HCEC 1CT (cell line): ENCODE data around the gene FGD5.
A peak's percentile ranks its signal among the peaks of the same experiment; 100 is the strongest.

Experiments
- DNase-seq: peaks from one replicate; pipeline ENCODE4 v3.0.0-alpha.2; 2017

The FGD5 gene

DNA sequence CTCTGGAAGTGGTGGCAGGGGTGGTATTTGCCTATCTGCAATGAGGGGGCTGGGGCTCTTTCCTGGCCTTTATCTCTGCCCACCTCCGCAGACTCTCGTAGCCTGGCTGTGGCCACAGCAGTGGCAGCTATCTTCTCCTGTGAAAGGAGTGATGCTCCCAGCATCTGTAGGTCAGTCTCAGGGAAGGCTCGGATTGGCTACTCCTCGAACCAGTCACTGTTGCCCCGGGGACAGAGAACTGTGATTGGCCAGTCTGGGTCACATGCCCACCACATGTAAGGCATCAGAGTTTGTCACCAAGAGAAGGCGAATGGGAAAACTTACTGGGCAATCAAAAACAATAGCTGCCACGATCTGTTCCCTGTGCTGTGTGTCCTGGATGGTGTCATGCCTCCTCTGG, 30.1 kb upstream of the FGD5 start:
- DNase-seq: no peak

DNA sequence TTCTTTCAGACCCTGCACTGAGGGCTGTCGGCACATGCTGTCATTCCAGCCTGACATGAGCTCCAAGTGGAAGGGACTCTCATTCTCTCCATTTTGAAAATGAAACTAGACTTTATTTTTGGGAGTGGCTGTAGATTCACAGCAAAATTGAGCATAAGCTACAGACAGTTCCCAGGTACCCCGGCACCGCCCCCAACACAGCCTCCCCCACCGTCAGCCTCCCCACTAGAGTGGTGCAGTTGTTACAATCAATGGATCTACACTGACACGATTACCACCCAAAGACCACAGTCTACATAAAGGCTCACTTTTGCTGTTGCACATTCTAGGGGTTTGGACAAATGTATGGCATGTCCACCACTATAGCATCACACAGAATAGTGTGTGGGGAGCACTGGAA, 29.5 kb upstream of the FGD5 start:
- DNase-seq: no peak

DNA sequence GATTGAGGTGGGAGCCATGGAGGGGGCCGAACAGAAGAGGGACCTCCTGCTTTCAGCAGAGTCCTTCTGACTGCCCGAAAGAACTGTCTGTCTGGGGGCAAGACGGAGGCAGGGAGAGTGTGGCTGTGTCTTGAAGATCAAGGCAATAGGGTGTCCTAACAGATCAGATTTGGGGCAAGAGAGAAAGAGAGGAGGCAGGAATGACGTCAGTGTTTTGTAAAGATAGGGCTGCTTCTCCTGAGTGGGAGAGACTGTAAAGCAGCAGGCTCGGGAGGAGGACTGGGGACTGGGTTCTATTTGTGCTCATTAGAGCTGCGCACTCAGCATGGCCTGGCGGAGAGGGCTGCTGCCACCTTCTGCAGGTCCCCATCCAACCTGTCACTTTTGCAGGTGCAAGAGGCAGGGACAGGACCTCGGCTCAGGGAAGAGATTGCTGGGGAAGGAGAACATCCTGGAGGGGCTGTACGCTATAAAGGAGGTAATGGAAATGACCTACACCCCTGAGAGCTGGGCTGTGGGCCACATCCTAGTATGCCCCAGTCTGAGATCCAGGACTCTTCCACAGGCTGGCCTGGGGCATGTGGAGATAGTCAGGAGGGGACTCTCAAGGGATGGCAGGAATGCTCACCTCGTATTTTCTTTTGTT, 29.0 kb upstream of the FGD5 start:
- DNase-seq: no peak

DNA sequence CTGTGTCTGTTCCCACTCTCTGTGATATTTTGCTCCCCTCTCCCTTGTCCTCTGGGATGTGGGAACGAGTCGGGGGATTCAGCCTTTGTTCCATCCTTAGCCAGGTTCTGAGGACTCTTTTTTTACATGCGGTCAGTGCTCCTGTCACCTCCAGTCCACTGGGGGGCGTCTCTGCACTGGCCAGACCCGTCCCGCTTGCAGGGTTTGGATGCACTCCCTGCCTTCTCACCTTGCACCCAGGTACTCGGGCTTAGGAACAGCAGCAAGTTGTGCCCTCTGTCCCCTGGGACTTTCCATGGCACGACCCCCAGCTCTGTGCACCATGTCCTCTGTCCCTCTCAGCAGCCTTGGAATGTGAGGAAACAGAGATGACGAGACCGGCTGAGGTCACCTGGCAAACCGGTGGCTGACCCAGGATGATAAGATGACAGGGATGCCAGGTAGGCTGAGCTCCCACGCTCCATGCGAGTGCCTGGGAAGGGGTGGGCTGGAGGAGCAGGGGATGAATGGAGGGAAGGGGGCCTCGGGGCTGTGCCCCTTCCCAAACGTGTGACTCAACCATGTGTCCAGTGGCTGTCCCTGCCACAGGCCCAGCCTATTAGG, 27.3 kb upstream of the FGD5 start:
- peak; percentile 17 for DNase-seq

DNA sequence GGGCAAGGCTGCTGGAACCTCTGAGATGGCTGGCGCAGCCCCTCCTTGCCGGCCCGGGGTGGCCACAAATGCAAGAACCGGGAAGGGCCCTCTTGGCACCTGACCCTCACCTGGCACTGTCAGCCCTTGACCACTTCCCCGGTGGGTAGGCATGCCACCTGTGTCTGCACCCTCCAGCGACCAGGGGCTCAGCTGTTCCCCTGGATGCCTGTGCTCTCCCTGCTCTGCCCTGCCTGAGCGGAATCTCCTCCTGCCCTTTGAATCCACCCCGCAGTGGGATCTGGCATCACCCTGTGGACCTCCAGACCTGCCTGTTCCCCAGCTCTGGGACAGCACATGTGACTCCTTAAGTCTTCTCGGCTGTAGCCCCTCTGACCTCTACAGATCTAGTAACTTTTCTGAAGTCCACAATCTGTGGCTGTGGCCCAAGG, 26.1 kb upstream of the FGD5 start:
- DNase-seq: no peak

DNA sequence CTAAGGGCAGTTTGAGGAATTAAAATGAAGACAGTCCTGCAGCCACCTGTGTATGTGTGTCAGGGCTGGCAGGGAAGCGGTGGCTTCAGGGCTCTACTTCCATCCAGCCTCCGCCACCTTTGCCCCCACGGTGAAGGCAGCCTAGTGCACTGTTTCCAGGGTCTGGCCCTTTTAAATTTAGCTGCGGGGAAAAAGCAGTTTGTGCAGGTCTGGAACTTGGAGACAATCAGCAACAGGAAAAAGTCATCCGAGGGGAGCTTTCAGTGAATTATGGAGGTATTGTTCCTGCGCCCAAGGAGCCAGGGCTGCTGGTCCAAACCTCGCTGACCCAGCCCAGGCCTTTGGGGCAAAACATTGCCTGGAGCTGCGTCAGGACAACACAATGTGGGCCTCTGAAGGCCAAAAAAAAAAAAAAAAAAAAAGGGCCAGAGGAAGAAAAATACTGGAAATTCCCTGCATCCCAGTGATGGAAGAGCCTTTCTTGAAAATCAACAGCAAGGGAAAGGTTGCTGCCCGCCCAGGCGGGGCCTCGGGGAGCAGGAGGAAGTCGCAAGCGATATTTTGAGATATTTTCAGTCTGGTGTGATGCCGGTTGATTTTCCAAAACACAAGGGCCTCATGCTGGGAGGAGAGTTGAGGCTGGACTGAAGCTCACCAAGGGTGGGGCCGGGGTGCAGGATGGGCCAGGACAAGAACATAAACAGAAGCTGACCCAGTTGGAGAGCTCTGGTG, 25.5 kb upstream of the FGD5 start:
- DNase-seq: no peak

DNA sequence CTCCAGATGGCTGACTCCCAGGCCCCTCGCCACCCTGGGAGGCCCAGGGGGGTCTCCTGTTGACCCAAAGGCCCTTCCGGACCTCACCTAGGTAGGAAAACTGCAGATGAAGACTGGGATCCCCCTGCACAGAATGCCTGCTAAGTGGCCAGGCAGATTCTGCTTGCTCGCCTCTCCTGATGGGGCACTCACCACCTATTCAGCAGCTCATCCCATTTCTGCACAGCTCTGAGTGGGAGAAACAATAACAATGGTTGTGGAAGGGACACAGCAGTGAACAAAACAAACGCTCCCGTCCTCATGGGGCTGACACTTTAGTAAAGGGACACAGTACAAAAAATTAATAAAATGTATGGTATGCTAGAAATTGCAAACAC, 24.9 kb upstream of the FGD5 start:
- no peak for DNase-seq

DNA sequence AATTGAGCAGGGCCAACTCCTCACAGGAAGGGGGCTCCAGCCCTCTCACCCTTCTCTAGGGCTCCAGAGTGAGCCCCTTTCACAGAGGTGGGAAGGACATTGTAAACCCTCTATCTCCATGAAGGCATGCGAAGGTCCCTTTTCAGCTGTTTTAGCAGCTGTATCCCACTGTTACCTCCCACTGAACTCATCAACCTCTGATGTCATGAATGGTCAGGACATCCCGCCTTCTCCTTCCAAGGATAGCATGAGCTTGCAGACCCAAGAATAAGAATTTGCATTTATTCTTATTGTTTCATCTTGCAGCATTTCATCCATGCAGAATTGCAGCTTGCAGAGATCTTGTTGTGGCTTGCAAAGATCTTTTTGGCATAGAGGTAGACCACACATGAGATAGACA, 24.3 kb upstream of the FGD5 start:
- DNase-seq: no peak

DNA sequence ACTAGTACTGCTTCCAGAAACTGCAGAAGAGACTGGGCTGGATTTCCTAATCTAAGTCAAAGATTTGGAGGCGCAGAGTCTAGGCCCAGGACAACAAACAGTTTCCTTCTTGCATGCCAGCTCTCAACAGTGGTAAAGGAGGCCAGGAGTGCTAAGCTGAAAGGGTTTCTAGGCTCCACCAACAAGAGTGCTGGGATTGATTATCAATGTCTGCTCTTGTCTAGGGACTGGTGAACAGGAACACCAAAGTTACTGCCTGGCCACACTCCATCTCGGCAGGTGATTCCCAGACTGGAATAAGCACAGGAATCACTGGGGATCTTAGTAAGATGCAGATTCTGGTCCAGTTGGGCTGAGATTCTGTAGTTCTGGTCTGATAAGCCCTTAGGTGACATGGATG, 22.8 kb upstream of the FGD5 start:
- no peak for DNase-seq

DNA sequence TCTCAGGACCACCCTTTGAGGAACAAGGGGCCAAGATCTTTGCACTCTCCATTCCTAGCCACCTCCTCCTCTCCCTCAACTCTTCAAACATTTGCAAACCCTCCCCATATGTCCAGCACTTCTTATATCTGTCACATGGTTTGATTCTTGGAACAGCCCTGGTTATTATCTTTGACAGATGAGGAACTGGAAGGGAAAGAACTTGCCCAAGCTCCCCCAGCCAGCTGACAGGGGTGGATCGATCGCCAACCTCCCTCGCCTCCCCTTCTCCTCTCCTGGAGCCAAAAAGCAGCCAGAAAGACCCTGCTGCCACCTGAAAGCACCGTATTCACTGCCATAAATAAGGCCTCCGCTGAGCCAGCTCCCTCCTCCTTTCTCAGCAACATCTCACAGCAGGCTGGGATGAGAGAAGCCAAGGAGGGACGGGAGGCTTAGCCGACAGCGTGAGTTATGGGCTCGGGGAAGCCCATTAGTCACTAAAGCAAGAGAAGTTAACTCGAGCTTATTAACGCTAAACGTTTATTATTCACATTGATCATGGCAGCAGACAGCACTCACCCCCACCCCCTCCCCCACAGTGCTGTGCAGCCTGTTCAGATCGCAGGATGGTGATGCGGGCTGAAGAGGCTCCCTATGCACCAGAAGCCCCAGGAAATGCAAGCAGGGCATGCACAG, 22.2 kb upstream of the FGD5 start:
- DNase-seq: no peak

DNA sequence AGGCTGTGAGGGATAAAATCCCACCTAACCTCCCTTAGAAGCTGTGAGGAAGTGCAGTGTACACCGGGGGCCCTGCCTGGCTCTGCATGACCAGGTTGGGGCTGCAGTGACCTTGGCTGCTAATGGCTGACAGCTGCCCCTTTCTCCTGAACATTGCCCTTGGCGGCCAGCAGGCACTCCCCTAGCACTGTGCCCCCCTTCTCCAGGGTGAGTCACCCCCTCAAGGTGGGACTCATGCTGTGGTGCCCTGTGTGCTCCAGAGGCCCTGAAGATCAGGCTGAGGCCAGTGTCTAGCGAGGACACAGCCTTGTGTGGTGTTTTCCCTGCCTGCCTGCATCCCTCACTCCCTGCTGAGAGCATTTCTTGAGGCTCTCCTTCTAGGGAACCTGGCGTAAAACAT, 21.0 kb upstream of the FGD5 start:
- no peak for DNase-seq

DNA sequence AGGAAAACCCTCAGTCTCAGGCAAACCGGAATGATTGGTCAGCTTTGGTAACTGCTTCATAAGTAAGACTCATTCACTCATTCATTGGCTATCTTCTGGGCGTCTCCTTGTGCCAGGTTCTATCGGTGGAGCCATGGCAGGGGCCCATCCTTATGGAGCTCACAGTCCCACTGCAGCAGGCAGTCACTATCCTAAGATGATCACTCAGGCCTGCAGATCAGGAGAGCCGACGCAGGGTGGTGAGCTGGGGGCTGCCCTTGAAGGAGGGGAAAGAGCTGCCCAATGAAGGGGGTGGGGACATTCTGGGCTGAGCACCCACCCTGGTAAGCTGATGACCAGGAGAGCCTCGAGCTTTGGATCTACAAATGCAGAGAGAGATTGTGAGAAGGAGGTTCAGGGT, 20.5 kb upstream of the FGD5 start:
- no peak for DNase-seq

DNA sequence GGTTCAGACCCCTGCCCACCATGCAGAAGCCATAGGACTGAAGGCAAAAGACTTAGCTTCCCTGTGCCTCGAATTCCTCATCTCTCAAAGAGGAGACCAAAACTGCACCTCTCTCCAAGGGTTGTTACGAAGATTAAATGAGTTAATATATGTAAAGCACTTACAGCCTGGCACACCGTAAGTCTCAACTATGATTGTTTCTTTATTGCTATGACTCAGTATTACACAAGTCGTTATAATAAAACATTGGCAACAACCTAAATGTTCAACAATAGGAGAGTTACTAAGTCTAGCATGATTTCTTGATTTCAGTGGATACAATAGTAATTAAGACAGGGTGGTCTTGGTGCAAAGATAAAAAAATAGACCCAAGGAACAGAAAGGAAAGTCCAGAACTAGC, 19.6 kb upstream of the FGD5 start:
- no peak for DNase-seq

DNA sequence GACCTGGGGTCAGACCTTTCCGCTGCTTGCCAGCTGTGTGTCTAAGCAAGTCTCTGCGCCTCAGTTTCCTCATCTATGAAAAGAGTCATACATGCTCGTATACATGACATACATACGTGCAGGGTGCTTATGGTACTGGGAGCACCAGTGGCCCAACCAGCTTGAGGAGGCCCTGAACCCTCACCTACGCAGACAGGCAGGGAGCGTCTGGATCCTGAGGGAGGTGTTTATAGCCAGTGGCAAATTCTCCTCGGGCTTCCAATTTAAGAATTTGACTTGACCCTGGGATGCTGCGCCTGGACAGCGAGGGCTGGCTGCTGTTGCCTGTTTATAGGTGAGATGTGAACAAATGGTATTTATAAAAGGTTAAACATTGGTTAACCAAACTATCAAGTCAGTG, 17.7 kb upstream of the FGD5 start:
- DNase-seq: no peak

DNA sequence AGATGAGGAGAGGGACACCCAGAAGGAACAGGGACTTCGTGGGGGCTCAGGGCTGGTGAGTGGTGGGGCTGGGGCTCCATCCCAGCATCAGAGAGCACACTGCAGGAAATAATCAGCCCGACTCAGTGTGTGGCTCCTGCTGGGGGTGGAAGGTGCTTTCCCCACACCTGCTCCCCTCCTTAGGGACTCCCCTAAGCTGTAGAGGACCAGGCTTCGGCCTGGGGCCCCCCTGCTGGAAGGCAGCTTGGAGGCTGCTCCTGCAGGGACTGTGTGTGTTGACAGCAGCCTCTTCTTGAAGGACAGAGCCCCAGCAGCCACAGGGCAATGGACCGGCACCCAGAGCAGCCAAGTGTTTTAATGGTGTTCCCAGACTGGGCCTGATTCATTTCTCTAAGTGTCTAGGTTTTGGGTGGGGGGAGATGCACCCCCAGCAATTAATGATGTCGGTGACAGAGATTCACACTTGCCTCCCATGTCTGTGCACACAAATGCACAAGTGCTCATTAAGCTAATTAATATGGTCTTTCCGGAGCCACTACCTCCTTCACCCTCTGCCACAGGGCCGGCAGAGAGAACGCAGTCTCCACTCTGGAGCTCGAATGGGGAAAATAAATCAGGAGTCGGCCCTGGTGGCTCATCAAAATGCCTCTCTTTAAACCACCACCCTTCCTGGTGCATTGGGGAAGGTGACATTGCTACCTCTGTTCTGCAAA, 16.9 kb upstream of the FGD5 start:
- no peak for DNase-seq

DNA sequence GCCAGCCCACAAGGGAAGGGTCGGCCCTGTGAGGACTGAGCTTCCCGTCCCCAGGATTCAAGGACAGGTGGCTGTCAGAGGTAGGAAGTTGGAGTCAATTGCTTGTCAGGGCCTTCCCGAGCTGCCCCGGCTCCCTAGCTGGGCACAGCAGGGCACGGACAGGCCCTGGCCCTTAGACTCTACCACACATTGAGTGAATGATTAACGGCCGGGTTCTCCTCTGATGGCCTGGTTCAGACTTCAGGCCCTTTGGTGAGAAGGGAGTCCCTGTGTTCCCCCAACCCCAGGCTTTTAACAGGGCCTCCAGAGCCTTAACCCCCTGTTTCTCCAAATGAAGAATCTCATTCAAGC, 16.4 kb upstream of the FGD5 start:
- DNase-seq: no peak

DNA sequence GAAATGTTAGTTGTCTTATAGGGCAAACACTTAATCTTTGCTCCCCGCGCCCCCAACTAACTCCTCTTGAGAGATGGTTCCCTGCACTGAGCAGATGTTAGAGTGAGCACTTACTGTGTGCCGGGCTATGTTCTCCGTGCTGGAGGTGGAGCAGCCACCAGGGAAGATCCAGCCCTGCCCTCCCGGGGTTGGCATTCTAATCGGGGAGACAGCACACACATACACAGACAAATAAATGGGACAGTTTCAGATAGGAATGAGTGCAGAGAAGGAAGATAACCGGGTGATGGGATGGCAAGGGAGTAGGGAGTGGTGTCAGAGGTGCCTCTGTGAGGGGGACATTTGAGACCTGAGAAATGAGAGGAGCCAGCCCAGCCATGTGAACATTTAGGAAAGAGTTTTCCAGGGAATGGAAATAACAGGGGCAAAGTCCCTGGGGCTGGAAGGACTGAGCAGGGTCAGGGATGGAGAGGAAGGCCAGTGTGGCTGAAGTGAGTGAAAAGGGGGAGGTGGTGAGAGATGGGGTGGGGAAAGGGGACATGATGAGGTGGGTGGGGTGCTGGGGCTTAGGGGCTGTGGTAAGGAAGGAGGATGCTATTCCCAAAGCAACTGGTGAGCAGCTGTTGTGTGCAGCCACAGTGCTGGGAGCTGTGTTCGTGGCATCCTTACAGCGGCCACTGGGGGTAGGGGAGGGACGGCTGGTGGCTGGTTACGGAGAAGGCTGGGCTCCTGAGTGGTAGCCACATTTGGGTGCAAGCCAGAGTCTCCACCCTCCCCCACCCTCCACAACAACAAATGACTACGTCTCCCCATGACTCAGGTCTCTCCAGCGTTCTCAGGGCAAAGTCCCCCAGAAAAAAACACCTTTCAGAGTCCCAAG, 15.4 kb upstream of the FGD5 start:
- no peak for DNase-seq

DNA sequence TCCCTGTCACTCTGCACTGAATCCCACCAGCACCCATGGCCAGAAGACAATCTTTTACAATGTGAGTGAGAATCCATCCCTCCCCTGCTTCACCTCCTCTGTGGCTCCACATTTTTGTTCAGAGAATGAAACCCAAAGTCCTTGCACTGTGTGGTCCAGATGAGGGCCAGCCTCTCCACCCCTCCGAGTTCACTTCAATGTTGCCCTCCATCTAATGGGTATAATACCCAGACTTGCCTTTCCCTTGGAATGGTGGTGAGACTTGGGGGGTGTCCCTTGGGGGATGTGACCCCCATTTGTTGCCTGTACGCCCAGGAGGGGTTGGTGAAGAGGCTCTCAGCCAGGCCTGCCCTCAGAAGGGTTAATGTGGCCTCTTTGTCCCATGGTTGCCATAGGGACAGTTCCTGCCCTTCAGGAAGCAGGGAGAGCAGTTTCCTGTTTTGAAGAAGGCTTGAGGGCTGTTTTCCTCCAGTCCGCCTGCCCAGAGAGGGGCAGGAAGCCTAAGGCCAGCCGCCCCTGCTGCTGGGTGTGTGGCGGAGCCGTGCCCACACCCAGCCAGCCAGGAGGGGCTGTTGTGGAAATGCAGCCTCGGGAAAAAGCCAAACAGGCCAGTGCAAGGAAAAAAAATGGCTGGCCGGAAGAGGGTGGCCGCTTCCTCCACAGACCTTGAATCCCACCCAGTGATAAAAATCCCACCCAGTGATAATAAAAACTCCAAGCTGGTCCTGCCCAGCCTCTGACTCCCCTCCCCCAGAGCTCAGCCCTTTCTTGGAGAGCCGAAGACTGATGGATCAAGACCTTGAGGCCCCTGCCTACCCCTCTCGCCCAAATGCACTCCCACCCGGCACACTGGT, 14.6 kb upstream of the FGD5 start:
- DNase-seq: no peak

DNA sequence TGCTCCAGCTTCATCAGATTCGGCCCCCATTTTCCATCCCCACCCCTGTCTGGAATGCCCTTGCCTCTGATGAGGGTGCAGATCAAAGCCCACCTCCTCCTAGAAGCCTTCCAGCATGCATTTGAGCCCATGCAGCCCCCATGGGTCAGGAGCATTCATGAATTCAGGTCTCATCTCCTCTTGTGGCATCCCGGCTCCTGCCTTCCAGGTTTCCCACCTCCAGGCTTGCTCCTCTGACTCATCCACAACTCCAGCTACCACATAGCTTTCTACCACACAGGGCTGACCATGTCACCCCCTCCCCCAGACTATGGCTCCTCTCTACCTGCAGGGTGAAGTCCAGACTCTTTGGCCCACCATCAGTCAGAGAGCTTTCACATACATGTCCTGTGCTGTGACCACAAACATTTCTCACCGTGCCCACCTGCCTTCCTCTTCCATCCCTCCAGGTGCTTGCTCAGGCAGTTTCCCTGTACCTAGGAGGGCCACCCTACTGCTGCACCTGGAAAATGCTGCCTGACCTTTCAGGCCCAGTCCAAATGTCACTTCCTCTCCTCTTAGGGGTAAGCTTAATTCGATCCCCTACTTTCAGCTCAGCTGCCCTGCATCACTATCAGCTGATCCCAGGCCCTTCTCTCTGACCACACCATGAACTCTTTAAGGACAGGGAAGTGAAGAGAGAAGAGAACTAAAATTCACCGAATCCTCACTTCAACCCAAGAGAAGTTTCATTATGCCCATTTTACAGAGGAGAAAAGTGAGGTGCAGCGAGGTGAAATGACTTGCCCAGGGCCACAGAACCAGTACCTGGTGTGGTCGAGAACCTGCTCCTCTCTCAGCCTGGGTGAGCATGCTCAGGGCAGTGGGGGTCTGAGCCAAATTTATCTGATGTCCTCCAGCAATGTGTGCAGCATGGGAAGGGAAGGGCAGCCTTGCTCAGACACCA, 13.7 kb upstream of the FGD5 start:
- no peak for DNase-seq

DNA sequence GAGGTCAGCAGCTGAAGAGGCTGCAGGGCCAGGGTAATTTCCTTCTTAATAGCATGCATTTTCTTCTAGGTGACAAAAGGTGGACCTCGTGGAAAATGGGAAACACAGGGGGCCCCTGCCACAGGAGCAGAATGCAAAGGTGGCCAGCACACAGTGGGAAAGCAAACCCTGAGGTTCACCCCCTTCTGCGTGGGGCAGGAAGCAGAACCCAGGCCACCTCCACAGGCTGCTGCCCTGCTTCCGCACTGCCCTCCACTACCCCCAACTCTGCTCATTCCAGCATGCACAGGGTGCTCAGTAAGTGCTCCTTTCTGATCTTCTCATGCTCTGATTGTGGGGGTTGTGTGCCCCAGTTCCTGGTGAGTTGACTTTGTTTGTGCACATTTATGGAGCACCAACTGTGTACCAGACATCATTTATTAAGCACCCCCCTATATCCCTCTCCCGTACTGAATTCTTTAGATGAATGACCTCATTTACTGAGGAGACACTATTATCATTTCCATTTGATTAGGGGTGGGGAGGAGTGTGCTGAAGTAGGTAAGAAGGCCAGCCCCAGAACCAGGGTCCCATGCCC, 12.7 kb upstream of the FGD5 start:
- DNase-seq: no peak
